Suprapubic skin (tissue), 4 donors: ENCODE results near the gene TBC1D2B. TPM values are rescaled to one million over a fixed set of nuclear protein-coding genes. Genes with fewer than 3 reads are reported as not detected.
A peak's percentile ranks its signal among the peaks of the same experiment; 100 is the strongest.
"Not testable (repeated sequence)": the region's sequence is repeated elsewhere in the genome, so short reads cannot be mapped to it uniquely, and the experiment has no call there.

ENCODE experiments used
- DNase-seq, 2 donors: peaks; one replicate each; pipeline ENCODE4 v3.0.0-alpha.2; 2019; ENCODE audit warnings: low spot score in 2 of 2
- H3K27ac ChIP-seq: fragments of 200-600 bp; sonication (generic); one replicate; pipeline ENCODE4 v1.5.1; 2019
- H3K27me3 ChIP-seq: fragments of 200-600 bp; sonication (generic); one replicate; pipeline ENCODE4 v1.5.1; 2019
- H3K36me3 ChIP-seq: fragments of 200-600 bp; sonication (generic); one replicate; pipeline ENCODE4 v1.5.1; 2019
- H3K4me1 ChIP-seq: fragments of 200-600 bp; sonication (generic); one replicate; pipeline ENCODE4 v1.5.1; 2019
- H3K4me3 ChIP-seq: fragments of 200-600 bp; sonication (generic); one replicate; pipeline ENCODE4 v1.5.1; 2019; ENCODE audit warnings: mild to moderate bottlenecking
- H3K9me3 ChIP-seq: fragments of 200-600 bp; sonication (generic); one replicate; pipeline ENCODE4 v1.5.1; 2019
- CTCF ChIP-seq, 2 donors: fragments of 200-600 bp in 1 of 2; fragments of 450-650 bp in 1 of 2; sonication (generic) in 1 of 2; IDR thresholded peaks; one replicate each; pipeline ENCODE4 v1.5.1; 2016 to 2019; ENCODE audit warnings: antibody characterized with exemption in 2 of 2, mild to moderate bottlenecking in 1 of 2, moderate library complexity in 1 of 2
- EP300 ChIP-seq: sonication (generic); formaldehyde crosslinking; IDR thresholded peaks from one replicate; pipeline ENCODE4 v1.6.1; 2017; ENCODE audit warnings: antibody characterized with exemption
- POLR2A ChIP-seq, 2 donors: fragments of 450-650 bp; IDR thresholded peaks; one replicate each; pipeline ENCODE4 v1.6.1; 2017; ENCODE audit warnings: antibody characterized with exemption in 2 of 2, mild to moderate bottlenecking in 2 of 2, moderate library complexity in 2 of 2
- POLR2AphosphoS5 ChIP-seq, 3 donors: sonication (generic); formaldehyde crosslinking; IDR thresholded peaks; one replicate each; pipeline ENCODE4 v1.6.1; 2017; ENCODE audit warnings: antibody characterized with exemption in 3 of 3
- WGBS: methylation state at CpG from one replicate; pipeline ENCODE4 v1.1.5; 2018; 5-methylcytosine and 5-hydroxymethylcytosine counted together
- total RNA-seq, 4 donors: library from RNA; depleted of rRNA; stranded (reverse); fragments of >200 nt; gene quantifications; one replicate each; pipeline ENCODE4 v1.1.0, GENCODE V29; 2016

Gene TBC1D2B
- total RNA-seq, 4 donors from 2014 or later, result 27.9 to 126 (median 41.5) TPM

- 89% methylated on average over 10 of the region's 12 CpGs for WGBS
- peaks cover 78% of the 10 kb centered on the region for H3K4me1 ChIP-seq
- H3K27me3 ChIP-seq, result no peaks in the 10 kb centered on the region
- TF ChIP-seq POLR2A (IDR thresholded peaks at IDR 0.05) (no peak), CTCF (IDR thresholded peaks at IDR 0.05) (no peak), EP300 (no peak), POLR2AphosphoS5 (IDR thresholded peaks at IDR 0.05) (no peak)
- no peaks in the 10 kb centered on the region for H3K9me3 ChIP-seq
- no peak overlapping the region for H3K4me3 ChIP-seq
- no peak overlapping the region for H3K27ac ChIP-seq
- H3K36me3 ChIP-seq, result no peaks in the 10 kb centered on the region
- DNase-seq, result peak in 1 of 2 donors; percentile 65
These were observed 86.5 kb downstream of the TBC1D2B start for GRCh38 chr15:77991029-77991406.

GRCh38 chr15:77989296-77990143, 88.0 kb downstream of the TBC1D2B start:
- Histone ChIP-seq H3K36me3 (no peaks in the 10 kb centered on the region), H3K4me3 (no peak overlapping the region), H3K27me3 (no peaks in the 10 kb centered on the region), H3K27ac (no peak overlapping the region), H3K9me3 (no peaks in the 10 kb centered on the region), H3K4me1 (peaks cover 69% of the 10 kb centered on the region)
- WGBS, result 63% methylated on average over 12 of the region's 22 CpGs
- TF ChIP-seq EP300 (no peak), CTCF (IDR thresholded peaks at IDR 0.05) (no peak), POLR2A (IDR thresholded peaks at IDR 0.05) (no peak), POLR2AphosphoS5 (IDR thresholded peaks at IDR 0.05) (no peak)
- DNase-seq, result peak in 1 of 2 donors; percentile 70

GRCh38 chr15:77988347-77989295, 88.9 kb downstream of the TBC1D2B start:
- Histone ChIP-seq H3K4me3 (no peak overlapping the region), H3K4me1 (peaks cover 68% of the 10 kb centered on the region), H3K9me3 (no peaks in the 10 kb centered on the region), H3K27me3 (no peaks in the 10 kb centered on the region), H3K27ac (no peak overlapping the region), H3K36me3 (no peaks in the 10 kb centered on the region)
- 66% methylated on average over 23 of the region's 34 CpGs for WGBS
- DNase-seq, result peak in 1 of 2 donors; percentile 70
- TF ChIP-seq EP300 (no peak), POLR2A (IDR thresholded peaks at IDR 0.05) (no peak), POLR2AphosphoS5 (IDR thresholded peaks at IDR 0.05) (no peak), CTCF (IDR thresholded peaks at IDR 0.05) (no peak)

- peak in 1 of 2 donors; percentile 57 for DNase-seq
- H3K27me3 ChIP-seq, H3K4me3 ChIP-seq, H3K9me3 ChIP-seq, H3K36me3 ChIP-seq, H3K27ac ChIP-seq: not testable (repeated sequence)
- peaks cover 60% of the 10 kb centered on the region for H3K4me1 ChIP-seq
- WGBS, result no CpG with 5 or more reads among the region's 15 CpGs
These were observed 89.8 kb downstream of the TBC1D2B start for GRCh38 chr15:77987765-77988136.

- no peaks in the 10 kb centered on the region for H3K36me3 ChIP-seq
- DNase-seq, result peak in 1 of 2 donors; percentile 62
- H3K27me3 ChIP-seq, result no peaks in the 10 kb centered on the region
- peaks cover 55% of the 10 kb centered on the region for H3K4me1 ChIP-seq
- WGBS, result 62% methylated on average over 13 of the region's 24 CpGs
- no peaks in the 10 kb centered on the region for H3K9me3 ChIP-seq
- TF ChIP-seq CTCF (IDR thresholded peaks at IDR 0.05) (no peak), POLR2AphosphoS5 (IDR thresholded peaks at IDR 0.05) (no peak), EP300 (no peak), POLR2A (IDR thresholded peaks at IDR 0.05) (no peak)
- H3K27ac ChIP-seq, result no peak overlapping the region
- no peak overlapping the region for H3K4me3 ChIP-seq
These were observed 90.4 kb downstream of the TBC1D2B start for GRCh38 chr15:77986891-77987764.
